Upper lobe of right lung (tissue), 1 donor: Measurements from ENCODE around the gene NPAS3. TPM values are rescaled to one million over a fixed set of nuclear protein-coding genes. Genes with fewer than 3 reads are reported as not detected.

Source experiments
- ATAC-seq: fragments of 200-7000 bp; cut with Tn5 transposase; one replicate; pipeline ENCODE4 v1.9.1; 2020; ENCODE audit warnings: mild to moderate bottlenecking, moderate library complexity
- DNase-seq: peaks from one replicate; pipeline ENCODE4 v3.0.0-alpha.2; 2020
- H3K27ac ChIP-seq: fragments of 200-600 bp; one replicate; pipeline ENCODE4 v1.8.0; 2022
- H3K27me3 ChIP-seq: fragments of 200-600 bp; one replicate; pipeline ENCODE4 v1.8.0; 2022; ENCODE audit warnings: mild to moderate bottlenecking
- H3K36me3 ChIP-seq: fragments of 200-600 bp; one replicate; pipeline ENCODE4 v1.8.0; 2022
- H3K4me1 ChIP-seq: fragments of 200-600 bp; one replicate; pipeline ENCODE4 v1.8.0; 2022
- H3K4me3 ChIP-seq: fragments of 200-600 bp; one replicate; pipeline ENCODE4 v1.8.0; 2022; ENCODE audit warnings: mild to moderate bottlenecking
- H3K9me3 ChIP-seq: fragments of 200-600 bp; one replicate; pipeline ENCODE4 v1.8.0; 2022
- CTCF ChIP-seq: fragments of 200-600 bp; IDR thresholded peaks from one replicate; pipeline ENCODE4 v1.8.0; 2022; ENCODE audit warnings: antibody characterized with exemption
- intact Hi-C: fragments of 100-400 bp; cut with DNase I; formaldehyde crosslinking; loops from one replicate; pipeline ENCODE4 v1.11.0; 2022
- total RNA-seq: library from RNA; stranded (reverse); fragmentation: NEBNext Ultra II Directional; extraction: Animal tissue kit (Norgen Biotek cat#: 25700); gene quantifications from one replicate; pipeline ENCODE4 v1.2.1, GENCODE V29; 2021
- donor health status: DM: no; HTN: yes; CAD: no; lungs with severe emphysema.

The NPAS3 gene
- total RNA-seq, 1 donor from 2014 or later: 1.2 TPM

DNA sequence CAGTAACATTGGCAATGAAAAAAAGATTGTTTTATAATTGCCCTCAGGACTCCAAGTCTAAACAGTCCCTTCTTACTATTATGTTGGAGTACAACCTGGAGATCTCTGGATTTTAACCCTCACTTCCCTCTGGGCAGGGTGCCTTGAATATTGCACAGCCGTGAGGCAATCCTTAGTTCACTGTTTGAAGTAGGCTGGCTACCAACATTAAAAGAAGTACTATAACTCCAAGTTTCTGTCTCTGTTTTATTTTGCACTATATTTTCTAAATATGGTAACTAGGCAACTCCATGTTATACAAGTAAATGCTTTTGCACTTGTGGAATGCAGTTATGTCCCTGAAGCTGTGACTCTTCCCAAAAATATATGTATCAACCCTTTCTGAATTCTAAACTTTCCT, 521.5 kb downstream of the NPAS3 start:
- no peaks in the 10 kb centered on the region for H3K36me3 ChIP-seq
- no peak overlapping the region for H3K27ac ChIP-seq
- H3K27me3 ChIP-seq: no peaks in the 10 kb centered on the region
- DNase-seq (no peak), ATAC-seq (no peak)
- TF ChIP-seq CTCF: no peak
- no peaks in the 10 kb centered on the region for H3K9me3 ChIP-seq
- no peaks in the 10 kb centered on the region for H3K4me1 ChIP-seq
- no peak overlapping the region for H3K4me3 ChIP-seq
- intact Hi-C loops: no loop called here

DNA sequence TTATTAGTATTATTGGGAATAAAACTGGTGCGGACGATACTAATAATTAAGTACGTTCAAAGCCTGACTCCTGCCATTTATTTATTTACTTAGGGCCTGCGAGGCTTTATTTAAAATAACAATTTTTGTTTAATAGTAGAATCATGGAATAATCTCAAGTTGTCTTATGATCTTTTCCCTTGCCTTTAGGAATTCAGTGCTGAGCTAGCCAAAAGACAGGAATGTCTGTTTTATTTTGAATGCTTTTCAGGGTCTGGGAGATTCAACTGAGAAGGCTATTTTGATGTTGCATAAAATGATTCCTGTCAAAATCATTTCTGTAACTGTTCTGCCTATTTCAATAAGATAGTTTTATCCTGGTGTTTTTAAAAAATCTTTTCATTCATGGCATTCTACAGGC, 522.4 kb downstream of the NPAS3 start:
- H3K4me3 ChIP-seq: no peak overlapping the region
- TF ChIP-seq CTCF: no peak
- no peak for DNase-seq
- intact Hi-C loops: no loop called here
- no peaks in the 10 kb centered on the region for H3K4me1 ChIP-seq
- no peaks in the 10 kb centered on the region for H3K27me3 ChIP-seq
- no peaks in the 10 kb centered on the region for H3K9me3 ChIP-seq
- no peak overlapping the region for H3K27ac ChIP-seq
- no peaks in the 10 kb centered on the region for H3K36me3 ChIP-seq
- ATAC-seq: no peak

GRCh38 chr14:33463731-33464130, 525.1 kb downstream of the NPAS3 start:
- Histone ChIP-seq H3K4me1 (no peaks in the 10 kb centered on the region), H3K27ac (no peak overlapping the region), H3K9me3 (no peaks in the 10 kb centered on the region), H3K27me3 (no peaks in the 10 kb centered on the region), H3K36me3 (no peaks in the 10 kb centered on the region), H3K4me3 (no peak overlapping the region)
- no peak for DNase-seq
- TF ChIP-seq CTCF: no peak
- intact Hi-C loops: no loop called here
- no peak for ATAC-seq

DNA sequence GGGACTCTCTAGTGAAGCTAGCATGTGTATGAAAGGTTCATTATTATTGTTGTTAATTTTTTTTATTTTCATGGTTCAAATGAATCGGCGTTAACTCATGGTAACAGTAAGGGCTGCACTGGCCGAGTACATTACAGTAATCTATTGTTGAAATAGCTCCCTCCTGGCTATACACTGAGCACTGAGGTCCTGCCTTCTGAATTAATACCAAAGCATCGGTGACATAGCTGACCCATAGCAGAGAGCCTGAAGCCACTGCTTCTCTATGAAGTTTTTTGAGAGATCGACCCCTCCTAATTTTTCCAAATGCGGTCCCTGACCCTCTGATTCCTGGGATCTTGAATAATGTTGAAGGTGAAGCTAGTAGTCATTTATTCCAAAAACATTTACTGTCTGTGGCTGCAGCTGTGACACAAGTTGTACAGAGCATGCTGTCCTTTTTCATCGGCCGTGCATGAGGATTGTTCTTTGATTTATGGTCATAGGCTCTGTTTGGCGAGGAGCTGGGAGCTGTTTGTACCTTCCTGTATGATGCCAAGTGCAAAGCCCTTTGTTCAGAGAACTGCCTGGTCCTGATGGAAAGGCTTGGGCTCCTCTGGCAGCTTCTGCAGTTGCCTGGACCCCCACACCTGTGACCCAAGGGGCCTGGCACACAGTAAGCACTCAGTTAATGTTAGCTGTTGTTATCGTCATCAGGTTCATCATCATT, 525.7 kb downstream of the NPAS3 start:
- DNase-seq (no peak), ATAC-seq (no peak)
- intact Hi-C loops: no loop called here
- no peak for TF ChIP-seq CTCF
- no peaks in the 10 kb centered on the region for H3K4me1 ChIP-seq
- no peaks in the 10 kb centered on the region for H3K36me3 ChIP-seq
- H3K27ac ChIP-seq: no peak overlapping the region
- no peaks in the 10 kb centered on the region for H3K27me3 ChIP-seq
- H3K9me3 ChIP-seq: no peaks in the 10 kb centered on the region
- H3K4me3 ChIP-seq: no peak overlapping the region

DNA sequence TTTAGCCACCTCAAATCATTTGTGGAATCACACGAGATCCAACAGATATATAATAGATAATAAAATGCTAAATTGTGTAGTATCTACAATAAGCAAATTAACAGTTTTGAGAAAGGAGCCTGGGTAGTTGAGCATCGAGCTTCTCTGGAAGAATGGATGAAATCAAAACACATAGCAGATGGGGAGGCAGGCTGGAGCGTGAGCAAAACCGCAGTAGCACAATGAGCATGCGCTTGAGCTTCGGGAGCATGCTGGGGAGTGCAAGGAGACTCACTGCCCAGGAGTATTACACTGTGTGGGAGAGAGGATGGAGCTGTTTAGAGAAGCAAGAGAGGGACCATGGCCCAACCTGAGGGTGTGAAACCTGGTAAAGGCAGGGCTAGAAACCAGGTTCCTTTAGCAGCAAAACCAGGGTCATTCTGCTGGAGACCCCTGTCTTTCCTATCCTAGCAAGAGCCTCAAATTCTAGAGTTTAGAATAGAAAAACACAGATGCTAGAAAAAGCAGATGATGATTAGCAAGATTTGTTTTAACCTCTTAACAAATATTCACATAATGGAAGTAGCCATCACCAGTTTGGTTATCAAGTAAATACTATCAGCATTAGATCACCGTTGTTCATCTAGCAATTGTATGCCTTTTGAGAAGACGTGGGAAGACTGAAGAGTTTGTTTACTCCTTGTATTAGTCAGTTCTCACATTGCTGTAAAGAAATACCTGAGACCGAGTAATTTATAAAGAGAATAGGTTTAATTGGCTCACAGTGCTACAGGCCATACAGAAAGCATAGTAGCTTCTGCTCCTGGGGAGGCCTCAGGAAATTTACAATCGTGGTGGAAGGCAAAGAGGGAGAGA, 527.4 kb downstream of the NPAS3 start:
- DNase-seq (no peak), ATAC-seq (no peak)
- intact Hi-C loops: no loop called here
- Histone ChIP-seq H3K27ac (no peak overlapping the region), H3K4me1 (no peaks in the 10 kb centered on the region), H3K4me3 (no peak overlapping the region), H3K36me3 (no peaks in the 10 kb centered on the region), H3K9me3 (no peaks in the 10 kb centered on the region), H3K27me3 (no peaks in the 10 kb centered on the region)
- TF ChIP-seq CTCF: no peak
